GM19035 (cell line): ENCODE measurements around the gene ZNF740.
"Not testable (repeated sequence)": the region's sequence is repeated elsewhere in the genome, so short reads cannot be mapped to it uniquely, and the experiment has no call there.

Experiments
- ATAC-seq: cut with Tn5 transposase; IDR thresholded peaks from one replicate; pipeline ENCODE4 v1.9.1; 2021; ENCODE audit not compliant: unreplicated experiment

Gene ZNF740

DNA sequence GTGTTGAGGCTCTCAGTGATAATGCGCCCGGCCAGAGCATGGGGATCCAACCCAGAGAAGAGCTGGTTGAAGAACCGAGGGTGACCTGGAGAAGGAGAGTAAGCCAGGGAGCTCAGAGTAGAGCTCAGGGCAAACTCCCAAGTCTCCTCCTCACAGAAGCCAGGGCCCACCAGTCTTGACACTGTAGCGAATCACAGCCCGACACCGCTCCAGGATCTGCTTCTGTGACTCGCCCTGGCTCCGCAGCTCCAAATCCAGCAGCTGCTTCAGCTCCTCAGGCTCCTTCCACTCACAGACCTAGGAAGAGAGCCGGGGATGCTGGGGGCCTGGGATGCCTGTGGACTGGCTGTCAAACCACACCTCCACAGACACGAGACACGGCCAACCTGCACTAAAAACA lies 8.2 kb upstream of the ZNF740 start:
- ATAC-seq: no peak

DNA sequence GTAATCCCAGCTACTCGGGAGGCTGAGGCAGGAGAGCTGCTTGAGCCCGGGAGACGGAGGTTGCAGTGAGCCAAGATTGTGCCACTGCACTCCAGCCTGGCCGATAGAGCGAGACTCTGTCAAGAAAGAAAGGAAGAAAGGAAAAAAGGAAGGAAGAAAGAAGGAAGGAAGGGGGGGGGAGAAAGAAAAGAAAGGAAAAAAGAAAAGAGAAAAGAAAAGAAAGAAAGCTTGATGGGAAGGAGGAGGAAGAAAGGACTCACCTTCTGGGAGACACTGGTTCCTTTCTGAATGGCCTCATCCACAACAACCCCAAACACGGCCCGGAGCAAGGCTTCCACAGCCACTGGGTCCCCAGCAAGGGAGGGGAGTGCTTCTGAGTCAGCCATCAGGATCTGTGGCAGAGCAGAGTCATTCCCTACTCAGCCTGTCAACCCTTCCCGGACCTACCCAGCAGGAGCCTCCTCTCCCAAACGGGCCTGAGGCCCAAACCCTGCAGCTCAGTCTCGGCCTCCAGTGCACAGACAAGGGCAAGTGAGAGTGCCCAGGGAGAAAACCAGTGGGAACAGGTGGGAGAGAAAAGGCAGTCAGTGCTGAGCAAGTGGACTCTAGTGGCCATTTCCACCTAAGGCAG lies 7.3 kb upstream of the ZNF740 start:
- no peak for ATAC-seq

DNA sequence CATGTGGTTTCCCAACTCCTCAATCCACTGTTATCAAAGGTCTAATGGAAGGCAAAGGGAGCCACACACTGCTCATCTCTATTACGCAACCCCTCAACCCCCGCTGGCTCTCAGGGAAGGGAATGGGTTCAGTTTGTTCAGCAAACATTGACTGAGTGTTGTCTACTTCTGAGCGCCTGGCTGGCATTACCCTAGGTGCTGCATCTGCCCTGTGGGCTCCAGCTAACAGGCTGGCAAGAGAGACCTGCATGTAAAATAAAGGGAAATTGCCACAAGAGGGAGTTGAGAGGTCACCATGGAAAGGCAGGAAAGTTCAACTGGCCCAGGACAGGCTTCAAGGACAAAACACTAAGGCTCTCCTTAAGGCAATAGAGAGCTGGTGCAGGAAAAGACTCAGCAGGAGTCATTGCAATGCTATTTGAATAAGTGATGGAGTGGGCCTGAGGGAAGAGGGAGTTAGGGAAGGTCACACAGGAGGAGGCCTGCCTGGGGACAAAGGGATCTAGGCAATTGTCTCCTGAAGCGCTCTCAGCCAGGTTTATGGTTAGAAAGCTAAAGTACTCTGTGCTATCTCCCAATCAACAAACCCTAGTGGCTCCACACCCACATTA lies 5.5 kb upstream of the ZNF740 start:
- no peak for ATAC-seq

DNA sequence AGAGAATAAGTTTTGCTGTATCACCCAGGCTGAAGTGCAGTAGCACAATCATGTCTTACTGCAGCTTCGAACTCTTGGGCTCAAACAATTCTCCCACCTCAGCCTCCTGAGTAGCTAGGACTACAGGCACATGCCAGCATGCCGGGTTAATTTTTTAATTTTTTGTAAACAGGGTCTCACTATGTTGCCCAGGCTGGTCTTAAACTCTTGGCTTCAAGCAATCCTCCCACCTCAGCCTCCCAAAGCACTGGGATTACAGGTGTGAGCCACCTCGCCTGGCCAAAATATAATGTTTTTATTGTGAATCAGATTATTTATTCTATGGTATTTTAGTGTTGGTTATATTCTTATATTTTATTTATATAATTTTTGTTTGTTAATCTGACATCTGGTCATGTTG lies 3.8 kb upstream of the ZNF740 start:
- ATAC-seq: no peak

DNA sequence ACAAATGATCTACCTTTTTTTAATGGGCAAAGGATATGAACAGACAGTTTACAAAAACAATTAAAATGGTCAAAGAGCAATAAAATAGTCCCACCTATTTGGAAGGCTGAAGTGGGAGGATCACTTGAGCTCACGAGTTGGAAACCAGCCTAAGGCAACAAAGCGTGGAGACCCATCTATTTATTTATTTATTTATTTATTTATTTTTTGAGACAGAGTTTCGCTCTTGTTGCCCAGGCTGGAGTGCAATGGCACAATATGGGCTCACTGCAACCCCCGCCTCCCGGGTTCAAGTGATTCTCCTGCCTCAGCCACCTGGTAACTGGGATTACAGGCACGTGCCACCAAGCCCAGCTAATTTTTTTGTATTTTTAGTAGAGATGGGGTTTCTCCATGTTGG lies 3.1 kb upstream of the ZNF740 start:
- not testable (repeated sequence) for ATAC-seq

DNA sequence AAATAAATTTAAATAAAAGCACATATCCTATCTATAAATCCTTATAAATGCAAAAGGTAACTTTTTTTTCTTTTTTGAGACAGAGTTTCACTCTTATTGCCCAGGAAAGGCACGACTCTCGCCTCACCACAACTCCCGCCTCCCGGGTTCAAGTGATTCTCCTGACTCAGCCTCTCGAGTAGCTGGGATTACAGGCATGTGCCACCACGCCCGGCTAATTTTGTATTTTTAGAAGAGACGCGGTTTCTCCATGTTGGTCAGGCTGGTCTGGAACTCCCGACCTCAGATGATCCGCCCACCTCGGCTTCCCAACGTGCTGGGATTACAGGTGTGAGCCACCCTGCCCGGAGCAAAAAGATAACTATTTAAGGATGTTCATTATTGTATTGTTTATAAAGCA lies 1.7 kb upstream of the ZNF740 start:
- ATAC-seq: not testable (repeated sequence)

DNA sequence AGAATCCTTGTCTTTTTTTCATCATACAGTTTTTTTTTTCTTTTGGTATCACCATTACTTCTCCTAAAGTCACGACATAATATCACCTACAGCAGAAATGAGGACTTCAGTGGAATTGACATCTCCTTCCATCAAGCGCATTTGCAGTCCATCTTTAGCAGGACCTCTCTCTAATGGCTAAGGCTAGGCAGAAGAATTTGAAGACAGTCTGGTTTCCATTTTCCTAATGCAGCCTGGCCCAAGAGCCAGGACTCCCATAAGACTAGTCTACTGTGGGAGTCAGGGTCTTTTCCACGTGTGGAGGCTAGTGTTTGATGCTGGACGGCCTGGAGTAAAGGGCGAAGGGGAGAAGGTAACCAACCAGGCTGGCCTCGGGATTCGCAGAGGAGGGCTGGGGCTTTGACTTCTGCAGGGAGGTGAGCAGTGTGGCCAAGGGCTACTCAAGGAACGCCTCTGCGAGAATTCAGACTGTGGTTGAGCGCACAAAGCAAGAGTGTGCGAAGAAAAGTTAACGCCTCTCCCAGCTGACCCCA lies 769 bp upstream of the ZNF740 start:
- ATAC-seq: peak; percentile 3

DNA sequence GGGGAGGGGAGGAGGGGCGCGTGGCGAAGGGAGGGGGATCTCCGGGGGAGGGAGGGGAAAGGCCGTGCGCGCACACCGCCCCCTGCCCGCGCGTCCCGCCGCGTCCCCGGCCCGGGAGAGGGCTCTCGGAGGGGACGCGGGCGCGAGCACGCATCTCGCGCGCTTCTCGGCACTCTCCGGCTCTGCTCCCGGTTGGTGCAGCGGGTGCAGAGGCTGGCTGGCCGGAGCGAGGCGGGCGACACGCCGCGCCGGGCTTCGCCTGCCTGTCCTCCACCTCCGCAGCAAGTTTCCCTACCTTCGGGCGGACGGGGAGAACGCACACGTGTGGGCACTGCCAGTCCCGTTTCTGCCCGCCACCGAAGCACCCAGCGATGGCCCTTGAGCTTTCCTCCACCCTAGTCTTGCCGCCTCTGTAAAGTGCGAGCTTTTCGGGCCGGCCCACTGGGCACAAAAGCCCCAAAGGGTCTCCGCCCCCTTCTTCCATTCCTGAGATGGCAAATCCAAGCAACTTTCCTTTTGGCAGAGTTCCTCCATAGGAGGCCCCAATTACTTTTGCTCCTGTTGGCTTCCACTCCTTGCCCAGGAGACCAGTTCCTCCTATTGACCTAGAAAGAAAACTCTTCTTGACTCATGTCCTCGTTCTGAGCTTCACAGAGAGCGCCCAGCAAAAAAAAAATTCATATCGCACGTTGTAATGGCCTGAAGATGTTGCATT lies 566 bp downstream of the ZNF740 start:
- ATAC-seq: peak; percentile 43

DNA sequence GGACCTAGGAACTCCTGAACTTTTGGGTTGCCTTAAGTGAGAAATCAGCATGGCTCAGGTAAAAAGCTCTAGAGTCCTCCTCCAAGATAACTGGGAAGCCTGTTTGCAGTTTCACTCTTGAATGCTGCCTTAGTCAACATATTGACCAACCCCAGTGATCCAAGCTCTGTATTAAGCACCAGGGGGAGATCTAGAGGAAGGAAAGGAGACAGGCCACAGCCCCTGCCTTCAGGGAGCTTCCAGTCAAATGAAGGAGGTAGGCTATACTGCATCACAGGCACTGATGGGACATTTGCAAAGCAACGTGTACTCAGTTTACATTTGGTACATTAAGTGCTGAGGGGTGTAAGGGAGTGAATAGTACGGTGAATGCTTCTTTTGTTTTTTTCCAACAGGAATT lies 1.4 kb downstream of the ZNF740 start:
- no peak for ATAC-seq

DNA sequence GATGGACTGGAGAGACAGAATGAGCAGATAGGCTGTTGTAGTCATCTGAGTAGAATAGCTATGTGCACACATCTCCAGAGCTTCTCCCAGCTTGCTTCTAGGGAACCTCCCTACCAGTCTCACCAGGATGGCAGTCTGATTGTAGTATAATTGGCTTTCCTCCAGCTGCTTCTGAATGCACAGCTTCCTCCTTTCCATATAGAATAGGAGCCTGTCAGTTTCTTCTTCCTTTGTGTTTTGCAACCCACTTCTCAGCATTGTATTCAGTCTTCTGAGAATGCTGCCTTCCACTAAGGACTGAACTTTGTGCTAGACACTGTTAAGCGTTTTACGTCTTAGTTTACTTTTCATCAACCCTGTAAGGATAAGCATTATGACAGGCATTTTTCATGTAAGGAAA lies 2.4 kb downstream of the ZNF740 start:
- no peak for ATAC-seq

DNA sequence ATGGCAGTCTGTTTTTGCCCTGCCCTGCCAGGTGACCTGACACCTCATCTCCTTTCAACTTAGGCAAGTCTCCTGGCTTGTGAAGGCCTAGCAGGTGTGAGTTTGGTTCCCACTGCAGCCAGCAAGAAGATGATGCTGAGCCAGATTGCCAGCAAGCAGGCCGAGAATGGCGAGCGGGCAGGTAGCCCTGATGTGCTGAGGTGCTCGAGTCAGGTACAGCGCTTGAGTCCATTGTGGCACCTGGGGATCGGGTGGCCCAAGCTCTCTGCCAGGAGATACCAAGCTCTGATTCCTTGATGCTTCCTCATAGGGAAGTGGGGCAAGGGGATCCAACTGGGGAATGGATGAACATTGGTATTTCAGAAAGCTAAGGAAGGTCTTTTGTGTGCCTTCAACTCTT lies 4.3 kb downstream of the ZNF740 start:
- ATAC-seq: no peak

DNA sequence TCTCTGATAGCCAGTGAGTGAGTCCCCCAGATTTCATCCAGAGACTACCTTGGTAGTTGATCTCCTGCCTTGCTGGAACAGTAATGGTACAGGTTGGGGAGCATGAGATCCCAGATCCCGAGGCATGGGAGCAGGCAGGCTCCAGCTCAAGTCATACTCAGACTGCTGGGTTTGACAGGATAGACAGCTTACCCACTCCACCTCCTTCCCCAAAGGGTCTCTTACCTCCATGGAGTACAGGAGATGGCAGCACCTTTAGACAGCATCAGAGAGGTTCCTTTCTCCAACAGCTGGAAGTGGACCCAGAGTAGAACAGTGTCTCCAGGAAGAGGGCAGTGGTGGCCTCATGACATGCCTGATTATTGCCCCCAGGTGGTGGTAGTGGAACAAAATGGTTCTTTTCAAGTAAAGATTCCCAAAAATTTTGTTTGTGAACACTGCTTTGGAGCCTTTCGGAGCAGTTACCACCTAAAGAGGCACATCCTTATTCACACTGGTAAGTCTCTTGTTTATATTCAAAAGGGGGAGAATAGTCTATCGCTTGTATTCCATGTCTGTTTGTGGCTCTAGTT lies 5.1 kb downstream of the ZNF740 start:
- no peak for ATAC-seq

DNA sequence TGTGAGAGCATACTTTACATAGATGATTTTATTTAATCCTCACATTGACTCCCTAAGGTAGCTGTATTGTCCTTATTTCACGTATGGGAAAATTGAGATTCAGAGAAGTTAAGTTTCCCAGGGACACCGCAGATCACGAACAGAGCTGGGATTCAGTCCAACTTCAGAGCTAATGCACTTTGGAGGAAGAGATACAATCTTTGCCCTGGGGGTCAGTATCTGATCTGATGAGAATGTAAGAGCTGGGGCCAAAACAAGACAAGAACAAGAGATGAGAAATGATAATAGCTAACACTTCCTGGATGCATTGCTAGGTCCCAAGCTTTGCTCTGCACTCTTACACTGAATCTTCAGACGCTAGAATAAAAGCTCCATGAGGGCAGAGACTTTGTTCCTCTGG lies 6.2 kb downstream of the ZNF740 start:
- no peak for ATAC-seq

DNA sequence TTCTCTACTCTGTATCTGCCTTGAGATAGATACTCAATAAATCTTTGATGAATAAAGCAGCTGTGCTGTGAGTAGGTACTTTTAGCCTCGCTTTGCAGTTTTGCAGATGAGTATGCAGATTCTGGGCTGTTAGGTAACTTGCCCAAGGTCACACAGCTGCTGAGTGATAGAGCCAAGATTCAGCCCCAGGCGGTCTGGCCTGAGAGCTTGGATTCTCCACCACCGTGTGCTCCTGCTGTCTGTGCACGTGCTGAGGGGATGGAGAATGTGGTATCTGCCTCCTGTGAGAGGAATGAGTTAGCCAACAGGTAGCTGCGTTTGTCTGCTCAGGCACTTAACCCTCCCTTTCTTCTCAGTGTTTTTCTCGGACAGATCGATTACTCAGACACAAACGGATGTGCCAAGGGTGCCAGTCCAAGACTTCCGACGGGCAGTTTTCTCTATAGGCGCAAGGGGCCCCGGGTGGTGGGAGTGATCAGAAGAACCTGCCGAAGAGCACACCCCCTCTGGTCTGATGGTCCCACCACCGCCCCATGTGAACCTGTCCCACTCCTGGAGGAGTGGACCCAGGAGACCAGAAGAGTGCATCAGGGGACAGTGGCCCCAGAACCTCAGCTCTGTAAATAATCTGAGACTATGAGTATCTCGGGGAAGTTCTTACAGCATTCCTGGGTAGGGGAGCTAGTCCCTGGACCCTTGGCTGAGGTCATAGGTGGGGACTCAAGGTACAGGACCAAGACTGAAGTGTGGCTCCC lies 6.8 kb downstream of the ZNF740 start:
- ATAC-seq: no peak

DNA sequence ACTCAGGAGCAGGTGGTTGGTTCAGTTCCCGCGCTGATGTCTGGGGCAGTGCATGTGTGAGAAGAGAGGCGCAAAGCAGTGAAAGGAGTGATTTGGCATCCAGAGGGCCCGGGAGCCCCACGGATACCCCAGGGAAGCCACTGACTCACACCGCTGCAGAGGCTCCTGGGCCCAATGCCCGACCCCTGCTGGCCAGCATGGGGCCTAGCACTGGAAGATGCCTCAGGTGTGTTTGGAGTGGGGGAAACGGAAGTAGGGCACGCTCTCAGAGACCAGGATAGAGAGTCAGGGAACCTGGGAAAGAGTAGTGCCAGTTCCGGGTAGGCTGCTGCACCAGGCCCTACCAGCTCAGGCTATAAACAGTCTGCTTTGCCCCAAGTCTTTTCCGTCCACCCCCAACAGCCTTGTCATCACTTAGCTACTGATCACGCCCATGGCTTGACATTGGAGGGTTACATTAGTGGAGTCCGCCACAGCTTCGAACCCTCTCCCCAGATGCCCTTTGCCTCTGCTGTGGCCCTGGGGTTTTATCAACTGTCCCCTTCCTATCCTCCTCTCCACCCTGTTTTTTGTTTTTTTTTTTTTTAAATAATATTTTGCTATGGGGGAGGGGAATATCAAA lies 9.7 kb downstream of the ZNF740 start:
- no peak for ATAC-seq

DNA sequence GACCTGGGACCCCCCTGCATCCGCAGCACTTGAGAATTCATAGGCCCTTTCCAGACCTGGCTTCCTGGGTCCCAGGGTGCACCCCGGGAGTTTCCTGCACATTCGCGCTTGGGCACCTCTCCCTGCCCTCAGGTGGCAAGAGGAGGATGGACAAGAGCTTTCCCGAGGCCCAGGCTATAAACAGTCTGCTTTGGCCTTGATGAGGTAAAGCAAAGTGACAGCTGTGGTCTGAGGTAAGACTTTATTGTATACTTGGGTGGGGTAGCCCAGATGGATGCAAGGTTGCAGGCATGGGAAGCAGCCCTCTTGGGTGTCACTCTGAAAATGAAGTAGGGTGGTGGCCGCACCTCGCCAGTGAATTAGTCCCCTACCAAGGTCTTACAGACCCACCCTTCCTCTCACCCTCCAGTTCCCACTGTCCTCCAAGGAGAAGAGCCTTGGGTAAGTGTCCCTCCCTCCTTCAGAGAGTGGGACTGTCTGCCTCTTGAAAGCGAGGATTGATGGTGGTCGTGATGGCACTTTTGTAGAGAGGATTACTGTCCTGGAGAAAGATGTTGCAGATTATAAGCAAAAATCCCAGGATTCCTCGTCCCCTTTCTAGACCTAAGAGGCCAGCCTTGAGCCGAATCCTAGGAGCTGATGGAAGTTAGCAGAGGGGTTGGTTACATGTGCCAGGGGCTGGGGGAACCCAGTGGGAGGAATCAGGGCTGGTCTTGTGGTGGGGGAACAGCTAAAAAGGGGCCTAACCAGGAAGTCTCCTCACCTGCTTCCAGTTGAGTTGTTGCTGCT lies 10.8 kb downstream of the ZNF740 start:
- no peak for ATAC-seq

DNA sequence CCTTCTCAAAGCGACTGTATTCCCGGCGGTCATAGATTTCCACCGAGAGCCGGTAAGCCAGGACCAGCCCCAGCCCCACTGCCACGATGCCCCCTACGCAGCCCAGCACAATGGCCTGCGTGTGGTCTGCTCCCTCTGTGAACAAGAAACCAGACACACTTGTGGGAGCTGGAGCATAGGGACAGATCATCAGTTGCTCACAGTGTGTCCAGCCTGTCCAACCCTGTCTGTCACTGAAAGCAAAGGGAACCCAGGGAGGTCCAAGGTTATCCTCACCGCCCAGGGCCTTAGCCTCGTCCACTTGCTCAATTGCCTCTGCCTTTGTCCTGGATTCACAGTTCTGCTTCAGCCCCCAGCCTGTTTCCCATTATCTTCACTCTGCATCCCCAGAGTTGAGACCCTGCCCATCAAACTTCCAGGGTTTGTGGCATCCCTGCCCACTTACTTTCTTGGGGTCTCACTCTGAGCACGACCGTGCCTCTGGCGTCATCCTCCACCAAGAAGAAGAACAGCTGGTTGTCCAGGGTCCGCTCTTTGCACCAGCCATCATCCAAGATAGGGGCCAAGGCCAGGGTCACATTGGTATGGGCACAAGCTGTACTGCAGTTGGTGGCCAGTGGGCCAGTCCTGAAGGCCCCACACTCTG lies 11.5 kb downstream of the ZNF740 start:
- ATAC-seq: no peak

DNA sequence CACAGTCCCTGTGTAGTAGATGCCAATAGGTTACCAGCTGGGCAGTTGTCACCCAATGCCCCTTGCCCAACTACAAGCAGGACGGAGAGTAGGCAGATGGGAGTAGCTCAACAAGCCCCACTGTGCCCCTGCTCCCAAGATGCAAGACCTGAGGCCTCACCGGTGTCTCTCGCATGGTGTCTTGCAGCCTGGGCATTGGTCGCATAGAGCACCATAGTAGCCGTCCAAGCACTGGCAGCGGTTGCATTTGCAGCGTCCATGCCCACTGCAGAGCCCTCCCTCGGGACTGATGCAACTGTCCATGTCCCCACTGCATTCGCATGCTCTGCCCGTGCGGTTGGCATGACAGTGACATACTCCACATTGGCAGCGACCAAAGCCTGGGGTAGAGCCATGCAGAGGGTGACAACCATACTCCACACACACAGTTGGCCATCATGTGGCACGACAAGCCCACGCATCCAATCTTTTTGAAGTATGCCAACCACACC lies 12.1 kb downstream of the ZNF740 start:
- ATAC-seq: no peak

DNA sequence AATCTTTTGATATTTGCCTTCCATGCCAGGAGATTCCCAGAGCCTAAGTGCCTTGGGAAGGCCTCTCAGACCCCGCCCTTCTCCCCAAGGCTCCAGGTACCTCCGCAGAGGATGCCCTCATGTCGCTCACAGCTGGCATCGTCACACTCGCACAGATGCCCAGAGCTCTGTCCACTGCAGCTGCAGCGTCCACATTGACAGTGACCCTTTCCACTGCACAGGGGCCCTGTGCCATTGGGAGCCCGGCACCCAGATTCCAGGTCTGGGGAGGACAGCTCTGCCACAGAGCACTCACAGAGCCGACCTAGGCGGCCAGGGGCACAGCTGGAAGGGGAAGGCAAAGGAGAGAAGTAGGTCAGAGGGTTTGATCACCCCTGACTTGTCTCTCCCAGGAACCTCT lies 12.5 kb downstream of the ZNF740 start:
- no peak for ATAC-seq
